Endothelial cell of umbilical vein (primary cell): ENCODE data around the gene HUWE1. TPM values are rescaled to one million over a fixed set of nuclear protein-coding genes. Genes with fewer than 3 reads are reported as not detected.

Experiments
- BruUV-seq: library from RNA; stranded (reverse); fragments of 400-500 nt; replicated peaks from 2 replicates; lab custom pipeline; 2021; lab: Mats Ljungman, UMichigan
- CTCF ChIA-PET: fragments of 300-600, 350-600 bp; sonication (Branson Sonifier 250); formaldehyde crosslinking; loops from one replicate; lab custom pipeline; 2021; ENCODE audit warnings: antibody characterized with exemption, inconsistent platforms; lab: Charles Lee
- POLR2A ChIA-PET: fragments of 300-600, 350-600 bp; sonication (Branson Sonifier 250); formaldehyde crosslinking; loops from one replicate; lab custom pipeline; 2021; ENCODE audit warnings: antibody characterized with exemption, inconsistent platforms; lab: Charles Lee
- DNase-seq: peaks from one replicate; pipeline ENCODE4 v3.0.0-alpha.2; 2011; ENCODE audit warnings: low read depth, low spot score
- FAIRE-seq: peaks from 2 replicates; lab custom pipeline; 2011; peaks lifted over from hg19 to GRCh38; lab: Jason Lieb, UNC
- H2AFZ ChIP-seq: 2 replicates; pipeline ENCODE4 v1.6.0; 2012; ENCODE audit warnings: low read depth, low read length, control low read depth, inconsistent platforms
- H3K27ac ChIP-seq: 2 replicates; pipeline ENCODE4 v1.5.1; 2011; ENCODE audit warnings: low read depth, mild to moderate bottlenecking, control low read depth, low read length, moderate library complexity; ENCODE audit not compliant: insufficient read depth
- H3K27me3 ChIP-seq, 2 experiments: 2 replicates each; pipeline versions ENCODE4 v1.6.0 to v1.6.1; 2011; ENCODE audit warnings: low read length in 2 of 2, mixed read lengths in 1 of 2; ENCODE audit not compliant: control insufficient read depth in 2 of 2, insufficient read depth in 2 of 2
- H3K36me3 ChIP-seq, 2 experiments: 2 replicates in 1 of 2; 3 replicates in 1 of 2; pipeline ENCODE4 v1.5.1; 2011; ENCODE audit warnings: low read length in 2 of 2, mild to moderate bottlenecking in 1 of 2, moderate library complexity in 1 of 2; ENCODE audit not compliant: control insufficient read depth in 2 of 2, insufficient read depth in 2 of 2; ENCODE audit errors: extremely low read depth in 1 of 2
- H3K4me1 ChIP-seq: 3 replicates; pipeline ENCODE4 v1.5.1; 2011; ENCODE audit warnings: mild to moderate bottlenecking, low read length; ENCODE audit not compliant: control insufficient read depth, insufficient read depth; ENCODE audit errors: extremely low read depth
- H3K4me2 ChIP-seq: 2 replicates; pipeline ENCODE4 v1.6.1; 2011; ENCODE audit warnings: low read length, control low read depth, mixed read lengths; ENCODE audit not compliant: insufficient read depth
- H3K4me3 ChIP-seq, 3 experiments: fragments of 200-600 bp in 1 of 3; sonication (generic), shearing (Covaris generic) in 1 of 3; replicated peaks in 1 of 3; 2 replicates each; pipeline ENCODE4 v1.5.1; 2011 to 2016; ENCODE audit warnings: control low read depth in 3 of 3, low read length in 3 of 3, mild to moderate bottlenecking in 2 of 3, inconsistent platforms in 1 of 3, low read depth in 1 of 3, moderate library complexity in 1 of 3; ENCODE audit not compliant: insufficient read depth in 1 of 3
- H3K79me2 ChIP-seq: 2 replicates; pipeline ENCODE4 v1.6.0; 2012; ENCODE audit warnings: low read length, inconsistent platforms; ENCODE audit not compliant: control insufficient read depth, insufficient read depth
- H3K9ac ChIP-seq: replicated peaks from 2 replicates; pipeline ENCODE3; 2011; ENCODE audit warnings: low read length, control low read depth; ENCODE audit not compliant: insufficient read depth; ENCODE audit errors: extremely low read depth
- H3K9me1 ChIP-seq: replicated peaks from 3 replicates; pipeline ENCODE4 v1.6.0; 2011; ENCODE audit warnings: mild to moderate bottlenecking, low read length; ENCODE audit not compliant: control insufficient read depth, insufficient read depth; ENCODE audit errors: extremely low read depth
- H3K9me3 ChIP-seq: replicated peaks from 2 replicates; pipeline ENCODE4 v1.5.1; 2012; ENCODE audit warnings: low read length, inconsistent platforms; ENCODE audit not compliant: control insufficient read depth, insufficient read depth
- H4K20me1 ChIP-seq: replicated peaks from 2 replicates; pipeline ENCODE3; 2011; ENCODE audit warnings: mild to moderate bottlenecking, low read length; ENCODE audit not compliant: control insufficient read depth, insufficient read depth; ENCODE audit errors: extremely low read depth
- CTCF ChIP-seq, 2 donors: IDR thresholded peaks; 1 replicate in 1 of 2; 2 replicates in 1 of 2; pipeline ENCODE4 v1.5.1; 2011; ENCODE audit warnings: low read length in 2 of 2, mild to moderate bottlenecking in 2 of 2, moderate library complexity in 2 of 2, control low read depth in 1 of 2, inconsistent platforms in 1 of 2, low read depth in 1 of 2; ENCODE audit not compliant: insufficient read depth in 1 of 2; ENCODE audit errors: extremely low read depth in 1 of 2
- EZH2 ChIP-seq: IDR thresholded peaks from 2 replicates; pipeline ENCODE4 v1.6.1; 2012; ENCODE audit warnings: borderline replicate concordance, low read depth, mild to moderate bottlenecking, moderate library complexity, low read length, inconsistent platforms; ENCODE audit not compliant: severe bottlenecking
- FOS ChIP-seq: IDR thresholded peaks from 2 replicates; pipeline ENCODE4 v1.6.1; 2011; ENCODE audit warnings: mild to moderate bottlenecking, low read length, moderate library complexity, borderline replicate concordance; ENCODE audit not compliant: insufficient read depth
- GATA2 ChIP-seq: IDR thresholded peaks from 2 replicates; pipeline ENCODE4 v1.7.0; 2011; ENCODE audit warnings: low read depth, mild to moderate bottlenecking, moderate library complexity, mixed read lengths, low read length; ENCODE audit not compliant: insufficient read length, insufficient read depth
- JUN ChIP-seq: IDR thresholded peaks from 2 replicates; pipeline ENCODE4 v1.6.1; 2011; ENCODE audit warnings: borderline replicate concordance, low read depth; ENCODE audit not compliant: insufficient read length, insufficient read depth
- MAX ChIP-seq: IDR thresholded peaks from 2 replicates; pipeline ENCODE4 v1.6.1; 2011; ENCODE audit not compliant: insufficient read depth, insufficient read length
- MYC ChIP-seq: IDR thresholded peaks from one replicate; pipeline ENCODE4 v1.6.1; 2011; ENCODE audit warnings: mild to moderate bottlenecking, low read depth, low read length
- POLR2A ChIP-seq: IDR thresholded peaks from 2 replicates; pipeline ENCODE4 v1.6.1; 2012; ENCODE audit warnings: low read depth, mild to moderate bottlenecking, control low read depth, low read length
- POLR2AphosphoS5 ChIP-seq: IDR thresholded peaks from 2 replicates; pipeline ENCODE4 v1.6.1; 2012; ENCODE audit warnings: low read depth, mild to moderate bottlenecking, control low read depth, low read length, moderate library complexity; ENCODE audit not compliant: insufficient read depth
- dilution Hi-C: fragments of 300-500 bp; cut with MboI; formaldehyde crosslinking; loops from one replicate; pipeline ENCODE4 v1.15.0; 2019; ENCODE audit warnings: low sequenced_read_pairs; ENCODE audit not compliant: extremely low pct_ligation_motif_present
- intact Hi-C: fragments of 100-400 bp; cut with micrococcal nuclease; formaldehyde crosslinking; loops from one replicate; pipeline ENCODE4 v1.10.0; 2022
- polyA plus RNA-seq, 4 experiments: library from polyadenylated mRNA; depleted of rRNA in 3 of 4; stranded (reverse) in 3 of 4; unstranded in 1 of 4; fragments of >200 nt; gene quantifications; 2 replicates each; pipeline versions ENCODE4 v1.2.1 to v1.2.3, GENCODE V29; 2011 to 2012; ENCODE audit warnings: missing spikeins in 1 of 4
- total RNA-seq: library from RNA; stranded (reverse); gene quantifications from 2 replicates; pipeline ENCODE4 v1.2.3, GENCODE V29; 2021

Gene HUWE1
- total and polyA plus RNA-seq, 2 donors (not counting 3 experiments of a cell fraction or from before 2014, with no cell fraction given): 66.6 to 210 TPM

- Histone ChIP-seq H3K4me2 (no peak overlapping the region), H4K20me1 (no peaks in the 10 kb centered on the region), H3K36me3 (peaks cover 33 to 49% of the 10 kb centered on the region in 2 experiments), H3K79me2 (no peaks in the 10 kb centered on the region), H3K9me1 (no peaks in the 10 kb centered on the region), H3K9me3 (no peaks in the 10 kb centered on the region), H2AFZ (no peak overlapping the region), H3K27ac (no peak overlapping the region), H3K27me3 (no peaks in the 10 kb centered on the region), H3K4me1 (no peaks in the 10 kb centered on the region), H3K9ac (no peak overlapping the region), H3K4me3 (no peak overlapping the region)
- ChIA-PET POLR2A (no interaction called here), CTCF (no interaction called here)
- dilution Hi-C loops: loop anchor here (10.0 kb wide), 1 partner anchor 63 kb away; no protein-coding TSS in a partner anchor
- DNase-seq (no peak), FAIRE-seq (no peak)
- intact Hi-C loops: no loop called here
- BruUV-seq: no TSS peak
- TF ChIP-seq POLR2AphosphoS5 (no peak), POLR2A (no peak), MYC (no peak), FOS (no peak), EZH2 (no peak), CTCF (IDR thresholded peaks at IDR 0.05; ENCODE audit: extremely low read depth in 1 of 2, insufficient read depth in 1 of 2, low read depth in 1 of 2, low read length in 2 of 2) (no peak), GATA2 (no peak), JUN (no peak), MAX (no peak)
These were observed 124.6 kb downstream of the HUWE1 start for GRCh38 chrX:53561912-53562311.
